HG02885 (cell line): ENCODE data around the gene SLC2A4.
"Not testable (repeated sequence)": the region's sequence is repeated elsewhere in the genome, so short reads cannot be mapped to it uniquely, and the experiment has no call there.

Source experiments
- ATAC-seq: cut with Tn5 transposase; IDR thresholded peaks from one replicate; pipeline ENCODE4 v1.9.1; 2021; ENCODE audit warnings: mild to moderate bottlenecking; ENCODE audit not compliant: unreplicated experiment, poor library complexity

Gene SLC2A4

GRCh38 chr17:7318121-7318860 is 36.8 kb downstream of the SLC2A4 start:
- no peak for ATAC-seq

GRCh38 chr17:7321466-7321865 is 39.9 kb downstream of the SLC2A4 start:
- ATAC-seq: no peak

- ATAC-seq: no peak
Measured at GRCh38 chr17:7322520-7323194, 41.1 kb downstream of the SLC2A4 start.

- ATAC-seq: no peak
Measured at GRCh38 chr17:7323731-7324437, 42.4 kb downstream of the SLC2A4 start.

- ATAC-seq: no peak
Measured at GRCh38 chr17:7324438-7324779, 42.9 kb downstream of the SLC2A4 start.

GRCh38 chr17:7325031-7325528 is 43.6 kb downstream of the SLC2A4 start:
- no peak for ATAC-seq

GRCh38 chr17:7326186-7326585 is 44.7 kb downstream of the SLC2A4 start:
- no peak for ATAC-seq

- ATAC-seq: no peak
Measured at GRCh38 chr17:7327056-7327455, 45.5 kb downstream of the SLC2A4 start.

GRCh38 chr17:7327501-7327900 is 46.0 kb downstream of the SLC2A4 start:
- ATAC-seq: no peak

GRCh38 chr17:7328009-7328408 is 46.5 kb downstream of the SLC2A4 start:
- ATAC-seq: no peak

GRCh38 chr17:7328840-7329373 is 47.4 kb downstream of the SLC2A4 start, which contains the start of gene NEURL4:
NEURL4 (minus strand) TSS chr17:7329335; CDS start chr17:7329312, 23 bp downstream.
- no peak for ATAC-seq

- peak; percentile 69 for ATAC-seq
Measured at GRCh38 chr17:7329374-7329996, 48.0 kb downstream of the SLC2A4 start.

GRCh38 chr17:7329997-7330637 is 48.6 kb downstream of the SLC2A4 start:
- ATAC-seq: peak; percentile 40

- ATAC-seq: no peak
Measured at GRCh38 chr17:7330638-7331015, 49.1 kb downstream of the SLC2A4 start.

GRCh38 chr17:7332111-7332510 is 50.6 kb downstream of the SLC2A4 start:
- no peak for ATAC-seq

GRCh38 chr17:7332600-7333069 is 51.1 kb downstream of the SLC2A4 start:
- ATAC-seq: not testable (repeated sequence)

GRCh38 chr17:7334938-7335538 is 53.5 kb downstream of the SLC2A4 start:
- no peak for ATAC-seq

- not testable (repeated sequence) for ATAC-seq
Measured at GRCh38 chr17:7335765-7336164, 54.2 kb downstream of the SLC2A4 start.
